Body of pancreas (tissue), 4 donors: ENCODE measurements around the gene PUS3. TPM values are rescaled to one million over a fixed set of nuclear protein-coding genes. Genes with fewer than 3 reads are reported as not detected.

Experiments used
- ATAC-seq: fragments of 150-250 bp; one replicate; pipeline ENCODE4 v1.9.1; 2016
- DNase-seq, 4 donors: peaks; one replicate each; pipeline ENCODE4 v3.0.0-alpha.2; 2019
- H3K27ac ChIP-seq, 4 donors: fragments of 200-600 bp; sonication (generic); 1 replicate in 3 of 4; 2 replicates in 1 of 4; pipeline versions ENCODE4 v1.5.1 to v1.6.1; 2016 to 2019; ENCODE audit warnings: mild to moderate bottlenecking in 1 of 4, mixed read lengths in 1 of 4, moderate library complexity in 1 of 4
- H3K27me3 ChIP-seq, 2 donors: fragments of 200-600 bp; sonication (generic); one replicate each; pipeline ENCODE4 v1.6.0; 2016; ENCODE audit warnings: mild to moderate bottlenecking in 1 of 2
- H3K36me3 ChIP-seq, 2 donors: fragments of 200-600 bp; sonication (generic); replicated peaks in 1 of 2; 2 replicates each; pipeline ENCODE4 v1.5.1; 2016; ENCODE audit warnings: low read depth in 2 of 2; ENCODE audit not compliant: insufficient read depth in 1 of 2
- H3K4me1 ChIP-seq: fragments of 200-600 bp; sonication (generic); one replicate; pipeline ENCODE4 v1.6.0; 2016
- H3K4me3 ChIP-seq, 2 donors: fragments of 200-600 bp; sonication (generic); 1 replicate in 1 of 2; 2 replicates in 1 of 2; pipeline ENCODE4 v1.5.1; 2016 to 2019
- H3K9me3 ChIP-seq, 3 donors: fragments of 200-600 bp; sonication (generic); 1 replicate in 2 of 3; 2 replicates in 1 of 3; pipeline ENCODE4 v1.5.1; 2016
- POLR2A ChIP-seq, 3 donors: fragments of 450-650 bp; IDR thresholded peaks; one replicate each; pipeline ENCODE4 v1.6.1; 2016; ENCODE audit warnings: antibody characterized with exemption in 3 of 3, mild to moderate bottlenecking in 2 of 3
- WGBS, 2 donors: methylation state at CpG; one replicate each; pipeline ENCODE4 v1.1.5; 2017; 5-methylcytosine and 5-hydroxymethylcytosine counted together
- intact Hi-C: fragments of 100-400 bp; cut with DNase I; formaldehyde crosslinking; loops from one replicate; pipeline ENCODE4 v1.15.1; 2023
- total RNA-seq, 2 donors: library from RNA; depleted of rRNA; stranded (reverse); fragments of >200 nt; gene quantifications; one replicate each; pipeline ENCODE4 v1.1.0, GENCODE V29; 2016
- TF ChIP-seq, protein P1 (sequence below), 7 experiments: fragments of 450-650 bp in 4 of 7; fragments of 200-600 bp in 3 of 7; sonication (generic) in 3 of 7; IDR thresholded peaks; one replicate each; pipeline ENCODE4 v1.5.1; 2016 to 2019; ENCODE audit warnings: antibody characterized with exemption in 7 of 7

Gene PUS3
- total RNA-seq, 2 donors from 2014 or later = 1.6 to 9.6 TPM

DNA sequence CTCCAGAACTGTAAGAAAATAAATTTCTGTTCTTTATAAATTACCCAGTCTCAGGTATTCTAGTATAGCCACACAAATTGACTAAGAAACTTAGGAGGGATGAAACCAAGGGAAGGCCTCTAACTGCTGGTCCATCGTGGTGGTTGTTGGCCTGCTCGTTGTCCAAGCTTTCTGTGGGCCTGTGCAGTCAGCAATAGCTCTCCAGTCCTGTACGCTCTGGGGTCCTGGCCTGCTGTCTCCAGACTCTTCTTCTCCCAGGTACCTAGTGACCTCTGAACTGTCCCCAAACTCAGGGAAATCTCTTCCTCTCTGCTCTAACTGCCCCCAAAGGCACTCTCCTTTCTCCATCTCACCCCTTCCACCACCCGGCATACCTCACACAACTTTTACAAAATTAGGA is 37.1 kb upstream of the PUS3 start:
- Histone ChIP-seq H3K27ac (no peak overlapping the region), H3K9me3 (no peaks in the 10 kb centered on the region), H3K27me3 (no peaks in the 10 kb centered on the region), H3K36me3 (no peaks in the 10 kb centered on the region), H3K4me3 (no peak overlapping the region), H3K4me1 (peaks cover 6% of the 10 kb centered on the region)
- WGBS, 2 donors = 85 to 93% methylated on average over 4 of the region's 4 CpGs
- intact Hi-C loops = loop anchor here (5.0 kb wide), 1 partner anchor 257 kb away; no protein-coding TSS in a partner anchor
- no peak for ATAC-seq
- TF ChIP-seq, protein P1, sequence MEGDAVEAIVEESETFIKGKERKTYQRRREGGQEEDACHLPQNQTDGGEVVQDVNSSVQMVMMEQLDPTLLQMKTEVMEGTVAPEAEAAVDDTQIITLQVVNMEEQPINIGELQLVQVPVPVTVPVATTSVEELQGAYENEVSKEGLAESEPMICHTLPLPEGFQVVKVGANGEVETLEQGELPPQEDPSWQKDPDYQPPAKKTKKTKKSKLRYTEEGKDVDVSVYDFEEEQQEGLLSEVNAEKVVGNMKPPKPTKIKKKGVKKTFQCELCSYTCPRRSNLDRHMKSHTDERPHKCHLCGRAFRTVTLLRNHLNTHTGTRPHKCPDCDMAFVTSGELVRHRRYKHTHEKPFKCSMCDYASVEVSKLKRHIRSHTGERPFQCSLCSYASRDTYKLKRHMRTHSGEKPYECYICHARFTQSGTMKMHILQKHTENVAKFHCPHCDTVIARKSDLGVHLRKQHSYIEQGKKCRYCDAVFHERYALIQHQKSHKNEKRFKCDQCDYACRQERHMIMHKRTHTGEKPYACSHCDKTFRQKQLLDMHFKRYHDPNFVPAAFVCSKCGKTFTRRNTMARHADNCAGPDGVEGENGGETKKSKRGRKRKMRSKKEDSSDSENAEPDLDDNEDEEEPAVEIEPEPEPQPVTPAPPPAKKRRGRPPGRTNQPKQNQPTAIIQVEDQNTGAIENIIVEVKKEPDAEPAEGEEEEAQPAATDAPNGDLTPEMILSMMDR (IDR thresholded peaks at IDR 0.05) = no peak
- no peak for TF ChIP-seq POLR2A (IDR thresholded peaks at IDR 0.05)
- DNase-seq = no peak

DNA sequence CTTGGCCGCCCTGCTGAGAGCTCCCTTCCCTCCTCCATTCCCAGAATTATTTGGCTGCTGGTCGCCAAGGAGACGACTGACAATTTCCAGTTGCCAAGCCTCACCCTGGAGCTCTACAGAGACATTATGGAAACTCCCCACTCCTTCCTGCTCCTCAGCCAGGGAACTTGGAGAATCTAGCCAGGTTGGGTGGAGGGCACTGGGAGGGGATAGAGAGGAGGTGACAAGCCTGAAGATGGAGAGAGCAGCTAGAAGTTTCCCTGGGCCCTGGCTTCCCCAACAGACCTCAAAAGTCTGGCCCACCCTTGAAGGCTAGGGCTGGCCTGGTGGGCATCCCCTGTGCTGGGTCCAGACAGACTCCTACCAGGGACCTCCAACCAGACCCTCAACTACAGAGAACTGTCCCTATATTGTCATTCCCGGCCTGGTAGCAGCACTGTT is 36.1 kb upstream of the PUS3 start:
- DNase-seq (no peak), ATAC-seq (no peak)
- H3K36me3 ChIP-seq = no peaks in the 10 kb centered on the region
- no peaks in the 10 kb centered on the region for H3K9me3 ChIP-seq
- intact Hi-C loops = no loop called here
- peaks cover 6% of the 10 kb centered on the region for H3K4me1 ChIP-seq
- no peak overlapping the region for H3K4me3 ChIP-seq
- H3K27ac ChIP-seq = no peak overlapping the region
- WGBS, 2 donors = 66 to 68% methylated on average over 3 to 4 of the region's 4 CpGs
- no peak for TF ChIP-seq POLR2A (IDR thresholded peaks at IDR 0.05)
- TF ChIP-seq, protein P1 (IDR thresholded peaks at IDR 0.05) = no peak
- no peaks in the 10 kb centered on the region for H3K27me3 ChIP-seq

DNA sequence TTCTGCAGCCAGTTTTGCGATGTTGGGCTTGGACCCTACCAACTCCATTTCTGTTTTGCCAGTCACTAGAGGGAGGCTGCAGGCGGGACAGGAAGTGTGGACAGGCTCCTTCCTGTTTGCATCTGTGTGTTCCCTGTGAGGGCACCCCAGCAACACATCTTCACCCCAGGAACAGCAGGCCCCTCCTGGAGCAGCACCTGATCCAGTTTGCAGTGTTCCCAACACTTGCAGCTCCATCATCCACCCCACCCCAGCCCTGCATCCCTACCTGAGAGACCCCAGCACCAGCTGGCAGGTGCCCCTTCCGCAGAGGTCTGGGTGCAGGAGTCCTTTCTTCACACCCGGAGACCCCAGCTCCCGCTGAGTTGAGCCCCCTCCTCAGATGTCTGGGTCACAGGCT is 35.4 kb upstream of the PUS3 start:
- no peaks in the 10 kb centered on the region for H3K9me3 ChIP-seq
- no peak overlapping the region for H3K27ac ChIP-seq
- no peak for TF ChIP-seq POLR2A (IDR thresholded peaks at IDR 0.05)
- TF ChIP-seq, protein P1 (IDR thresholded peaks at IDR 0.05) = no peak
- no peaks in the 10 kb centered on the region for H3K27me3 ChIP-seq
- intact Hi-C loops = no loop called here
- ATAC-seq (no peak), DNase-seq (no peak)
- H3K4me1 ChIP-seq = peaks cover 6% of the 10 kb centered on the region
- no peak overlapping the region for H3K4me3 ChIP-seq
- 74 to 81% methylated on average over 5 of the region's 5 CpGs for WGBS, 2 donors
- no peaks in the 10 kb centered on the region for H3K36me3 ChIP-seq

DNA sequence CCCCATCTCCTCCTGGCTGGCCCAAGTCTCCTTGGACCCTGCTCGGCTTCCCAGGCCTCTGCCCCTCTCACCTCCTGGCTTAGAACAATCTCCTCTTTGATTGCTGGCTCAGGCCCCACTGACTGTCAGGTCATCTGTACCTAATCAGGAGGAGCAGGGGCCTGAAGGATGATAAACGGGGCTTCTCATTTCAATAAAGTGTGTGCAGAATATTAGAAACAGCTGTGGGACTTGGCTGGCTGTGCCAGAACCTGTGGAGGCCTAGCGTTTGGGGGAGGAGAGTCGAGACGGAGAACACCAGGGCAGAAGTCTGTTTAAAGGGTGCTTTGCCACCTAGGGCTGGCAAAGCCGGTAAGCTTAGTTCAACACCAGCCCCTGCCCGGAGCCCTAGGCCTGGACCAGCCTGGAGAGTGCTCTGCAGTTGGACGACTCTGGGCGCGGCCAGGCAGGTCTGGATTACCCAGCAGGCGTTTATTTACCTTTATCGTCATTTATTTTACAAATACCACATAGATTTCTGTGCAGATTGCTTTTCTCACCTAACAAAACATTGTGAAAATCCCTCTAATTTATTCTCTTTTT is 32.7 kb upstream of the PUS3 start:
- H3K27me3 ChIP-seq = no peaks in the 10 kb centered on the region
- H3K36me3 ChIP-seq = no peaks in the 10 kb centered on the region
- H3K4me1 ChIP-seq = peaks cover 6% of the 10 kb centered on the region
- WGBS, 2 donors = 84 to 87% methylated on average over 12 of the region's 12 CpGs
- DNase-seq (no peak), ATAC-seq (no peak)
- TF ChIP-seq POLR2A (IDR thresholded peaks at IDR 0.05) = no peak
- TF ChIP-seq, protein P1 (IDR thresholded peaks at IDR 0.05) = no peak
- H3K27ac ChIP-seq = no peak overlapping the region
- intact Hi-C loops = no loop called here
- H3K9me3 ChIP-seq = no peaks in the 10 kb centered on the region
- no peak overlapping the region for H3K4me3 ChIP-seq

DNA sequence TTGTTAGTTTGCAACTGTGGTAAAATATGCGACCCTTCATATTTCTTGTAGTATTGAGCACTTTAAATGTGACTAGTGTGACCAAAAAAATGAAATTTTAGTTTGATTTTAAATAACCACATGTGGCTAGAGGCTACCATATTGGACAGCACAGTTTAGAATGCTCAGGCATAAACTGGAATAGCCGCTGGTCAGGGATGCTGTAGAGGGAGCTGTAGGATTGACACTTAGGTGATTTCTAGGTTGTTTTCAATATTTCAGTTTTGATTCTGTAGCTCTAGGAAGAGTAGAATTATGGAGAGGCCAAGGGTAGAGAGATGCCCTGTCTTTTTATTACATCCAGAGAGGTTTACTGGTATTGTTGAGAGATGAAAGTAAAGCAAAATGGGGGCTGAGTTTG is 32.0 kb upstream of the PUS3 start:
- ATAC-seq = no peak
- intact Hi-C loops = no loop called here
- Histone ChIP-seq H3K36me3 (no peaks in the 10 kb centered on the region), H3K9me3 (no peaks in the 10 kb centered on the region), H3K4me3 (no peak overlapping the region), H3K27me3 (no peaks in the 10 kb centered on the region), H3K27ac (no peak overlapping the region), H3K4me1 (peaks cover 6% of the 10 kb centered on the region)
- no peak for DNase-seq
- TF ChIP-seq, protein P1 (IDR thresholded peaks at IDR 0.05) = no peak
- no peak for TF ChIP-seq POLR2A (IDR thresholded peaks at IDR 0.05)
- 88 to 95% methylated on average over 2 of the region's 2 CpGs for WGBS, 2 donors
